Measurements from ENCODE around the gene SLC26A6.

DNA sequence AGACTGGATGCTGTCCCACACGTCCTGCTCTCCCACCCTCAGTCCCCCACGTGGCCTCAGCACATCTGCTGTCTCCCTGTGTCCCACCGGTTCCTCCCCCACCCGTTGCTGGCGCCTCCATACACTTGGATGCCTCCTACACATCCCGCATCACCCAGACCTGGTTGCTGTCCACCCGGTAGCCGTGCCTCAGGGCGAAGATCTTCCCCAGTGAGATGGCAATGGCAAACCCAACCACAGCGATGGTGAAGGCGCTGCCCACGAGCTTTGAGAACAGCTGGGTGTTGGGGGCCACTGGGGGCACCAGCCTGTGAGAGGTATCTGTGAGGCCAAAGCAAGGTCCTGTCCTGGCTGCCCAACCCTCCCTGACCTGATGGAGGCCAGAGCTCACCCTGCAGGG, 4.4 kb downstream of the SLC26A6 start:
- no peak for TF ChIP-seq CTCF (IDR thresholded peaks at IDR 0.05 in 4 of 5, conservative IDR thresholded peaks at IDR 0.05 in 1 of 5)
- no peak for TF ChIP-seq POLR2A (IDR thresholded peaks at IDR 0.05)
